Measurements from ENCODE around the gene GARRE1. TPM values are rescaled to one million over a fixed set of nuclear protein-coding genes. Genes with fewer than 3 reads are reported as not detected.

The GARRE1 gene
- total RNA-seq, 1 donor from 2014 or later = 69.8 TPM

DNA sequence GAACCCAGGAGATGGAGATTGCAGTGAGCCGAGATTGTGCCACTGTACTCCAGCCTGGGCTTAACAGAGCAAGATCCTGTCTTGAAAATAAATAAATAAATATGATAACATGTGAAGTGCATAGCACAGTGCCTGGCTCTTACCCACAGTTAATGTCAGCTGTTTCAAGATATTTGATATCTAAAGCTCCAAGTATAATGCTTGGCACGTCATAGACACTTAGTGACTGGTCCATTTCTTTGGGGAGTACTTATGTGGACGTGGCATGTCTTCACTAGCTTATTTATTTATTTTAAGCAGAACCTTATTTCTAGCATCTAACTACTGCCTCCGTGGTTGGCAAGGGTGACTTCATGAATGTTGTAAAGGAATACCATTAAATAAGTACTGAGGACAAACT is 18.8 kb downstream of the GARRE1 start:
- Mint-ChIP-seq H3K27me3 (ENCODE audit: insufficient read depth, low read depth) (peaks cover 5% of the 10 kb centered on the region), H3K4me1 (peaks cover 24% of the 10 kb centered on the region), H3K36me3 (peaks cover 6% of the 10 kb centered on the region), H3K9me3 (no peaks in the 10 kb centered on the region), H3K27ac (no peak overlapping the region), H3K4me3 (no peak overlapping the region)
- no peak overlapping the region for H2AFZ ChIP-seq (replicated peaks)
- no peaks in the 10 kb centered on the region for H3K36me3 ChIP-seq
- peaks cover 74% of the 10 kb centered on the region for H3K79me2 ChIP-seq (ENCODE audit: low read depth)
- H3K4me3 ChIP-seq = no peak overlapping the region
- no peak overlapping the region for H3K4me2 ChIP-seq
- no peak overlapping the region for H3K27ac ChIP-seq
- H3K27me3 ChIP-seq = no peaks in the 10 kb centered on the region
- H3F3A ChIP-seq (ENCODE audit: low read depth) = peaks cover 9% of the 10 kb centered on the region
- H3K9me3 ChIP-seq (ENCODE audit: low read depth) = no peaks in the 10 kb centered on the region
- no peak for DNase-seq (ENCODE audit: low spot score)
- peaks cover 2% of the 10 kb centered on the region for H3K4me1 ChIP-seq
- no peak overlapping the region for H3K9ac ChIP-seq
- TF ChIP-seq, protein P1, sequence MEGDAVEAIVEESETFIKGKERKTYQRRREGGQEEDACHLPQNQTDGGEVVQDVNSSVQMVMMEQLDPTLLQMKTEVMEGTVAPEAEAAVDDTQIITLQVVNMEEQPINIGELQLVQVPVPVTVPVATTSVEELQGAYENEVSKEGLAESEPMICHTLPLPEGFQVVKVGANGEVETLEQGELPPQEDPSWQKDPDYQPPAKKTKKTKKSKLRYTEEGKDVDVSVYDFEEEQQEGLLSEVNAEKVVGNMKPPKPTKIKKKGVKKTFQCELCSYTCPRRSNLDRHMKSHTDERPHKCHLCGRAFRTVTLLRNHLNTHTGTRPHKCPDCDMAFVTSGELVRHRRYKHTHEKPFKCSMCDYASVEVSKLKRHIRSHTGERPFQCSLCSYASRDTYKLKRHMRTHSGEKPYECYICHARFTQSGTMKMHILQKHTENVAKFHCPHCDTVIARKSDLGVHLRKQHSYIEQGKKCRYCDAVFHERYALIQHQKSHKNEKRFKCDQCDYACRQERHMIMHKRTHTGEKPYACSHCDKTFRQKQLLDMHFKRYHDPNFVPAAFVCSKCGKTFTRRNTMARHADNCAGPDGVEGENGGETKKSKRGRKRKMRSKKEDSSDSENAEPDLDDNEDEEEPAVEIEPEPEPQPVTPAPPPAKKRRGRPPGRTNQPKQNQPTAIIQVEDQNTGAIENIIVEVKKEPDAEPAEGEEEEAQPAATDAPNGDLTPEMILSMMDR (IDR thresholded peaks at IDR 0.05) = no peak
- TF ChIP-seq EZH2 (IDR thresholded peaks at IDR 0.05) = no peak
- TF ChIP-seq EZH2phosphoT487 (IDR thresholded peaks at IDR 0.05) = no peak
- peaks cover 58% of the 10 kb centered on the region for H4K20me1 ChIP-seq (ENCODE audit: low read depth)

DNA sequence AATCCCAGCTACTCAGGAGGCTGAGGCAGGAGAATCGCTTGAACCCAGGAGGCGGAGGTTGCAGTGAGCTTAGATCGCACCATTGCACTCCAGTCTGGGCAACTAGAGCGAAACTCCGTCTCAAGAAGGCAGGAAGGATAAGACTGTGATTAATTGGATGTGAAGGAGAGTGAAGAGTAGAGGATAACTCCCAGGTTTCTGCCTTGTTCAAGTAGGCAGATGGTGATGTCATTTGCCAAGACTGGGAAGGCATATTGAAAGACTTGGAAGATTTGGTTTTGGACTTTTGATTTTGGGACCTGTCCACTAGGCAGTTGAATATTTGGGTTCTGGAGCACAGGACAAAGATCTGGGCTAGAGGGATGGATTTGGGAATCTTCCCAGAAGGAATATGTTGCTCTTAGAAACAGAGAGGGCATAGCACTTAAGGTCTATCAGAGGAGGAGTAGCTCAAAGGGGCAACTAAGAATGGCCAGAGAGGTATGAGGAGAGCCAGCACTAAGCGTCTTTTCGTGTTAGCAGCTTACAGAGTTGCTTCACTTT is 20.0 kb downstream of the GARRE1 start:
- Histone ChIP-seq H3K36me3 (no peaks in the 10 kb centered on the region), H3K27ac (no peak overlapping the region), H3K27me3 (no peaks in the 10 kb centered on the region), H4K20me1 (ENCODE audit: low read depth) (peaks cover 47% of the 10 kb centered on the region), H3K4me2 (no peak overlapping the region), H3K9me3 (ENCODE audit: low read depth) (no peaks in the 10 kb centered on the region), H3F3A (ENCODE audit: low read depth) (peaks cover 9% of the 10 kb centered on the region), H3K9ac (no peak overlapping the region), H3K4me3 (no peak overlapping the region), H3K79me2 (ENCODE audit: low read depth) (peaks cover 73% of the 10 kb centered on the region), H3K4me1 (no peaks in the 10 kb centered on the region), H2AFZ (replicated peaks) (no peak overlapping the region)
- H3K27ac Mint-ChIP-seq = no peak overlapping the region
- H3K27me3 Mint-ChIP-seq (ENCODE audit: insufficient read depth, low read depth) = peaks cover 7% of the 10 kb centered on the region
- H3K4me3 Mint-ChIP-seq = no peak overlapping the region
- H3K36me3 Mint-ChIP-seq = peaks cover 11% of the 10 kb centered on the region
- H3K9me3 Mint-ChIP-seq = peaks cover under 1% of the 10 kb centered on the region
- no peak for DNase-seq (ENCODE audit: low spot score)
- TF ChIP-seq EZH2 (IDR thresholded peaks at IDR 0.05) = no peak
- H3K4me1 Mint-ChIP-seq = peaks cover 22% of the 10 kb centered on the region

DNA sequence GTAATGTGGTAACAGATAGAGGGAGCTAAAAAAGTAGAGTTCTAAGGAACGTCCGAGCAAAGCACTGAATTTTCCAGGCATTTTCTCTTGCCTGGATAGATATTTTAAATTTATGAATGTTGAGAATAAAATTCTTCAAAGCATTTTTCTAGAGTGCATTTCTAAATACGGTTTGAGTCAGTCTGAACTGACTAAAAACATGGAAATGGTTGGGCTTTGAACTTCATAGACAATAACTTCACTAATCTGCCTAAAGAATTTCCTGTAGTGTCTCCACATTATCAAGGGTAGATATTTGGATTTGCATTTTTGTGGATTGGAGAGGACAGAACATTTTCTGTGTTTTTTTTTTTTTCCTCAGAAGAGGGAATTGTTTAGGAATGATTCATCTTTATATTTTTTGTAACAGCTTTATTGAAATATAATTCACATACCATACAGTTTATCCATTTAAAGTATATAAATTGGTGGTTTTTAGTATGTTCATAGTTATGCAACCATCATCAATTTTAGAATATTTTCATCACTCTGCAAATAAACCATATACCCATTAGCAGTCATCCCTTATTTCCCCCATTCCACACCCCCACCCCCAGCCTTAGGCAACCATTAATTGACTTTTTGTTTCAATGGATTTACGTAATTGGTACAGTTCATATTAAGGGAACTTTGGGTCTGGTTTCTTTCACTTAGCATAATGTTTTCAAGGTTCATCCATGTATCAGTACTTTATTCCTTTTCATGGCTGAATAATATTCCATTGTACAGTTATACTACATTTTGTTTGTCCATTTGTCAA is 20.7 kb downstream of the GARRE1 start:
- H3K27ac Mint-ChIP-seq = no peak overlapping the region
- no peak overlapping the region for H3K27ac ChIP-seq
- H2AFZ ChIP-seq (replicated peaks) = no peak overlapping the region
- H4K20me1 ChIP-seq (ENCODE audit: low read depth) = peaks cover 41% of the 10 kb centered on the region
- H3K9ac ChIP-seq = no peak overlapping the region
- peaks cover 12% of the 10 kb centered on the region for H3K36me3 Mint-ChIP-seq
- no peaks in the 10 kb centered on the region for H3K4me1 ChIP-seq
- no peaks in the 10 kb centered on the region for H3K36me3 ChIP-seq
- H3K27me3 ChIP-seq = no peaks in the 10 kb centered on the region
- peaks cover 20% of the 10 kb centered on the region for H3K4me1 Mint-ChIP-seq
- H3F3A ChIP-seq (ENCODE audit: low read depth) = peaks cover 9% of the 10 kb centered on the region
- peaks cover 2% of the 10 kb centered on the region for H3K9me3 Mint-ChIP-seq
- H3K27me3 Mint-ChIP-seq (ENCODE audit: insufficient read depth, low read depth) = peaks cover 7% of the 10 kb centered on the region
- no peak overlapping the region for H3K4me2 ChIP-seq
- peaks cover 69% of the 10 kb centered on the region for H3K79me2 ChIP-seq (ENCODE audit: low read depth)
- no peak for DNase-seq (ENCODE audit: low spot score)
- TF ChIP-seq EZH2 (IDR thresholded peaks at IDR 0.05) = no peak
- no peak for TF ChIP-seq EZH2phosphoT487 (IDR thresholded peaks at IDR 0.05)
- TF ChIP-seq, protein P1 (IDR thresholded peaks at IDR 0.05) = no peak
- no peaks in the 10 kb centered on the region for H3K9me3 ChIP-seq (ENCODE audit: low read depth)
- H3K4me3 ChIP-seq = no peak overlapping the region
- H3K4me3 Mint-ChIP-seq = no peak overlapping the region

DNA sequence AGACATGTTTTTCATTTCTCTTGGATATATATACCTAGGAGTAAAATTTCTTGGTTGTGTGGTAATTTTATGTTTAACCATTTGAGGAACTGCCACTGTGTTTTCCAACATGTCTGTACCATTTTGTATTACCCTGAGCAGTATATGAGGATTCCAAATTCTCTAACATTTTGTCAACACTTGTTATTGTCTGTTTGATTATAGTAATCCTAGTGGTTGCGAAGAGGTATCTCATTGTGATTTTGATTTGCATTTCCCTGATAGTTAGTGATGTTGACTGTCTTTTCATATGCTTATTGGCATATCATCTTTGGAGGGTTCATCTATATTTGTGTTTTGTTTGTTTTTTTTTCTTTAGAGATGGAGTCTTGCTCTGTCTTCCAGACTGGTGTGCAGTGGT is 21.4 kb downstream of the GARRE1 start:
- Mint-ChIP-seq H3K27me3 (ENCODE audit: insufficient read depth, low read depth) (peaks cover 7% of the 10 kb centered on the region), H3K27ac (no peak overlapping the region), H3K4me3 (no peak overlapping the region), H3K4me1 (peaks cover 17% of the 10 kb centered on the region), H3K36me3 (peaks cover 14% of the 10 kb centered on the region), H3K9me3 (peaks cover 2% of the 10 kb centered on the region)
- Histone ChIP-seq H3K79me2 (ENCODE audit: low read depth) (peaks cover 69% of the 10 kb centered on the region), H2AFZ (replicated peaks) (no peak overlapping the region), H3K27ac (no peak overlapping the region), H3K36me3 (no peaks in the 10 kb centered on the region), H3K4me3 (no peak overlapping the region), H3K4me1 (no peaks in the 10 kb centered on the region), H4K20me1 (ENCODE audit: low read depth) (peaks cover 39% of the 10 kb centered on the region), H3K27me3 (no peaks in the 10 kb centered on the region), H3F3A (ENCODE audit: low read depth) (peaks cover 9% of the 10 kb centered on the region), H3K4me2 (no peak overlapping the region), H3K9me3 (ENCODE audit: low read depth) (no peaks in the 10 kb centered on the region), H3K9ac (no peak overlapping the region)
- no peak for DNase-seq (ENCODE audit: low spot score)
- TF ChIP-seq EZH2 (IDR thresholded peaks at IDR 0.05) (no peak), EZH2phosphoT487 (IDR thresholded peaks at IDR 0.05) (no peak)
- TF ChIP-seq, protein P1 (IDR thresholded peaks at IDR 0.05) = no peak
